HepG2 (cell line): Measurements from ENCODE around the gene SLCO2A1. TPM values are rescaled to one million over a fixed set of nuclear protein-coding genes. Genes with fewer than 3 reads are reported as not detected.

ENCODE experiments used
- ATAC-seq: fragments of 200-7000 bp; cut with Tn5 transposase; 3 replicates; pipeline ENCODE4 v1.9.1; 2020; ENCODE audit warnings: mild to moderate bottlenecking, moderate library complexity
- BruUV-seq: library from RNA; stranded (reverse); fragments of 400-500 nt; replicated peaks from 2 replicates; lab custom pipeline; 2021; lab: Mats Ljungman, UMichigan
- CTCF ChIA-PET: fragments of 300-600 bp; formaldehyde crosslinking; extraction: SDS; loops from one replicate; lab custom pipeline; 2021; ENCODE audit warnings: low total read pairs, inconsistent platforms, low intra/inter-chr PET ratio; lab: Yijun Ruan, JAX
- POLR2A ChIA-PET: fragments of 350-600 bp; sonication (Branson Sonifier 250); formaldehyde crosslinking; loops from one replicate; lab custom pipeline; 2020; ENCODE audit warnings: antibody characterized with exemption, inconsistent platforms; lab: Yijun Ruan, JAX
- DNase-seq: peaks from one replicate; pipeline ENCODE4 v3.0.0-alpha.2; 2015; ENCODE audit warnings: low spot score
- FAIRE-seq: peaks from 3 replicates; lab custom pipeline; 2011; peaks lifted over from hg19 to GRCh38; lab: Jason Lieb, UNC
- H2AFZ ChIP-seq: one replicate; pipeline ENCODE4 v1.6.1; 2011; ENCODE audit warnings: low read length, inconsistent platforms
- H3K27ac ChIP-seq: fragments of 300-600 bp; 3 replicates; pipeline ENCODE4 v1.8.0; 2011; ENCODE audit warnings: mixed run types, mild to moderate bottlenecking, mixed read lengths, low read length, inconsistent platforms; ENCODE audit not compliant: insufficient read depth; ENCODE audit errors: extremely low read length
- H3K27me3 ChIP-seq, 2 experiments: fragments of 200-600 bp in 1 of 2; 2 replicates in 1 of 2; 3 replicates in 1 of 2; pipeline versions ENCODE4 v1.6.0 to v1.8.0; 2011; ENCODE audit warnings: low read length in 2 of 2, mild to moderate bottlenecking in 2 of 2, moderate library complexity in 2 of 2, inconsistent platforms in 1 of 2; ENCODE audit not compliant: insufficient read depth in 2 of 2, control insufficient read depth in 1 of 2
- H3K36me3 ChIP-seq, 2 experiments: fragments of 200-600 bp in 1 of 2; replicated peaks in 1 of 2; 2 replicates in 1 of 2; 3 replicates in 1 of 2; pipeline versions ENCODE4 v1.5.1 to v1.8.0; 2011; ENCODE audit warnings: low read length in 2 of 2, inconsistent platforms in 1 of 2; ENCODE audit not compliant: insufficient read depth in 2 of 2, control insufficient read depth in 1 of 2
- H3K4me1 ChIP-seq: 2 replicates; pipeline ENCODE4 v1.5.1; 2012; ENCODE audit warnings: low read length, inconsistent platforms; ENCODE audit not compliant: insufficient read depth
- H3K4me2 ChIP-seq: 2 replicates; pipeline ENCODE4 v1.6.0; 2011; ENCODE audit warnings: low read depth, low read length, inconsistent platforms
- H3K4me3 ChIP-seq, 3 experiments: fragments of 200-600 bp in 1 of 3; sonication (generic), shearing (Covaris generic) in 1 of 3; replicated peaks in 1 of 3; 2 replicates each; pipeline ENCODE4 v1.5.1; 2011 to 2016; ENCODE audit warnings: low read length in 3 of 3, inconsistent platforms in 2 of 3, low read depth in 2 of 3, mild to moderate bottlenecking in 2 of 3, control low read depth in 1 of 3, mixed read lengths in 1 of 3; ENCODE audit not compliant: insufficient read depth in 1 of 3
- H3K79me2 ChIP-seq: one replicate; pipeline ENCODE4 v1.6.1; 2011; ENCODE audit warnings: low read length, inconsistent platforms; ENCODE audit not compliant: insufficient read depth
- H3K9ac ChIP-seq: 2 replicates; pipeline ENCODE4 v1.6.0; 2011; ENCODE audit warnings: mild to moderate bottlenecking, low read depth, low read length, inconsistent platforms; ENCODE audit not compliant: insufficient read depth
- H3K9me3 ChIP-seq: 2 replicates; pipeline ENCODE4 v1.5.1; 2012; ENCODE audit warnings: mild to moderate bottlenecking, low read length
- H4K20me1 ChIP-seq: 2 replicates; pipeline ENCODE4 v1.6.0; 2011; ENCODE audit warnings: inconsistent platforms, mild to moderate bottlenecking, low read length, moderate library complexity; ENCODE audit not compliant: insufficient read depth
- MXI1 ChIP-seq: IDR thresholded peaks from 3 replicates; pipeline ENCODE4 v1.6.1; 2012; ENCODE audit warnings: low read depth, low read length, inconsistent platforms, borderline replicate concordance
- ZHX1 ChIP-seq: sonication (generic); formaldehyde crosslinking; IDR thresholded peaks from 2 replicates; pipeline ENCODE4 v1.8.1; 2022; ENCODE audit warnings: low read depth, mild to moderate bottlenecking, missing genetic modification reagents
- WGBS: methylation state at CpG from one replicate; pipeline ENCODE4 v1.1.6; 2017; ENCODE audit warnings: low lambda C conversion rate; 5-methylcytosine and 5-hydroxymethylcytosine counted together
- in situ Hi-C: cut with HindIII; loops from 2 replicates; pipeline ENCODE4 v1.10.0; 2017; ENCODE audit warnings: low pct_unique_long_range_greater_than_20kb; ENCODE audit not compliant: extremely low pct_ligation_motif_present
- intact Hi-C: fragments of 100-400 bp; cut with micrococcal nuclease; formaldehyde crosslinking; loops from one replicate; pipeline ENCODE4 v1.10.0; 2022; ENCODE audit not compliant: unreplicated experiment
- polyA plus RNA-seq, 8 experiments: library from polyadenylated mRNA; depleted of rRNA in 3 of 8; stranded (reverse) in 7 of 8; unstranded in 1 of 8; fragments of >200 nt; fragmentation: Illumina TruSeq in 4 of 8; extraction: Trizol in 4 of 8; gene quantifications; 2 replicates each; pipeline versions ENCODE4 v1.2.1 to v1.2.3, GENCODE V29; 2011 to 2016; ENCODE audit warnings: low read depth in 4 of 8, missing spikeins in 1 of 8, mixed read lengths in 1 of 8; ENCODE audit not compliant: insufficient read depth in 1 of 8
- total RNA-seq, 5 experiments: library from RNA; depleted of rRNA; stranded (reverse); fragments of >200 nt; fragmentation: Illumina TruSeq; extraction: Trizol; gene quantifications; 2 replicates each; pipeline ENCODE4 v1.2.3, GENCODE V29; 2016; ENCODE audit warnings: low read depth in 1 of 5
- TF ChIP-seq, protein P1 (sequence below): sonication (generic); formaldehyde crosslinking; IDR thresholded peaks from 2 replicates; pipeline ENCODE4 v1.9.0; 2021; ENCODE audit warnings: missing genetic modification reagents, mild to moderate bottlenecking, borderline replicate concordance

SLCO2A1 gene
- total and polyA plus RNA-seq, 2 of the 13 experiments (the other 11 are each of a cell fraction or from before 2014, with no cell fraction given), result 0.04 TPM; not detected in 1

DNA sequence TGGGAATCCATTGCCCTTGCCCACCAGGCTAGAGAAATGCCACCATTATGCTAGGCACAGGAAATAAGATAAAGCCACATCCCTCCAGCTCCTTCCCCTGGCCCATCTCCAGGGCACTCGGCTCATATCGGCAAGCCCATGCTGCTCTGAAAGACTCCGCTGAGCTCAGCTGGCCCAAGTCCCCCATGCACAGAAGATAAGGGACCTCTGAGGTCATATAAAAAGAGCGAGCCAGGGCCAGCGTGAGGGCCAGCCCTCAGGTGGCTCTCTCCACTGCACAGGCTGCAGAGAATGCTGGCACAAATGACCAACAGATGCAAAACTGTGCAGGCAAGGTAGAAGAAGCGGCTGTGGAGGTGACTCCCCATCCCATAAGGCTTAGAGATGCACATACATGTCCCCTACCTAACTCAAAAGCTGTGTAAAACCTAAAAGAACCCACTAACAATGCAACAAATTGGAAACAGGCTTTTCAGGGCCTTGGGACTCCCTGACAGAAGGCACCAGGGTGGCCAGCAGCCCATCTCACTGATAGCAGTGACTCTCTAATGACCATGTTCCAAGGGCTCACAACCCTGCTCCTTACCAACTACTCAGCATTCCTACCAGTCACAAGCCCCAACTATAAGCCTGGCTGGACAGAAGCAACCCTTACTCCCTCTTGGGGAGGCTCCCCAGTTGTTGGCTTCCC is 137.0 kb downstream of the SLCO2A1 start (continued):
- no peak for TF ChIP-seq ZHX1 (CRISPR knock-in tag)
- TF ChIP-seq MXI1, result no peak

DNA sequence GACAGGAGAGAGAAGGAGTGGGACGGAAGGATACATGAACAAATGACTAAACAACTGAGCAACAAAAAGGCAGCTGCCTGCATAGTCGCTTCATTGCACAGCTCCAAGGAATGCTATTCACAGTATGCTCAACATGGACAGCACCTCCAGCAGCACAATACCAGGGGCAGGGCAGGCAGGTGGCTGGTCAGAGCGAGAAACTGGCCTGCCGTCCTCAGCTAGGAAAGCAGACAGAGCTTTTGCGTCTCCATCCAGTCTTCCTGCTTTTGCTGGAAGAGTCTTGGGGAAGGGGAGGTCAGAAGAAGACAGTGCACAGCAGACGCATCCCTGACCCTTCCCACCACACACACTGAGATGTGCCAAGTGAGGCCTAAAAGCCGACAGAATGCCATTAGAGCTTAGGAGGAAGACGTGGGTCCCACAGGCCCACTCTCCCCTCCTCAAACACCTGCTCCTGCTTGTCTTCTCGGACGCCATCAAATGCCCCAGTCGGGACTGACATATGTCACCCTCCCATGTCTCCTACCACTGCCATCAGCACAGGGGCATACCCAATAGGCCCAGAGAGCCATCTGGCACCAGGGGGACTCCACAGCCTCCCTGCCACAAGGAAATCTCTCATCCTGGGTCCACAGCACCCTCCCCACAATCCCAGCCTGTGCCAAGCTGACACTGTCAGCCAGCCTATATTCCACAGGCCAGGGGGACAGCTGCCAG is 137.9 kb downstream of the SLCO2A1 start:
- TF ChIP-seq, protein P1, sequence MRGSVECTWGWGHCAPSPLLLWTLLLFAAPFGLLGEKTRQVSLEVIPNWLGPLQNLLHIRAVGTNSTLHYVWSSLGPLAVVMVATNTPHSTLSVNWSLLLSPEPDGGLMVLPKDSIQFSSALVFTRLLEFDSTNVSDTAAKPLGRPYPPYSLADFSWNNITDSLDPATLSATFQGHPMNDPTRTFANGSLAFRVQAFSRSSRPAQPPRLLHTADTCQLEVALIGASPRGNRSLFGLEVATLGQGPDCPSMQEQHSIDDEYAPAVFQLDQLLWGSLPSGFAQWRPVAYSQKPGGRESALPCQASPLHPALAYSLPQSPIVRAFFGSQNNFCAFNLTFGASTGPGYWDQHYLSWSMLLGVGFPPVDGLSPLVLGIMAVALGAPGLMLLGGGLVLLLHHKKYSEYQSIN, result no peak
- POLR2A ChIA-PET, result no interaction called here
- Histone ChIP-seq H3K9me3 (no peaks in the 10 kb centered on the region), H2AFZ (no peak overlapping the region), H3K36me3 (no peaks in the 10 kb centered on the region), H3K79me2 (no peaks in the 10 kb centered on the region), H3K4me1 (no peaks in the 10 kb centered on the region), H3K27ac (no peak overlapping the region), H3K9ac (no peak overlapping the region), H4K20me1 (no peaks in the 10 kb centered on the region), H3K4me3 (no peak overlapping the region), H3K27me3 (peaks cover 9 to 57% of the 10 kb centered on the region in 2 experiments; a peak in 4 of 5 replicates), H3K4me2 (no peak overlapping the region)
- intact Hi-C loops (no loop called here), in situ Hi-C loops (no loop called here)
- ATAC-seq, result no peak
- CTCF ChIA-PET, result no interaction called here
- no peak for FAIRE-seq
- BruUV-seq, result no TSS peak
- no peak for DNase-seq
- WGBS, result 39% methylated on average over 9 of the region's 11 CpGs
